ENCODE measurements around the gene NTF3. TPM values are rescaled to one million over a fixed set of nuclear protein-coding genes. Genes with fewer than 3 reads are reported as not detected.

The NTF3 gene
- total RNA-seq, 4 donors from 2014 or later: 0.69 to 9.8 (median 2.5) TPM

GRCh38 chr12:5507944-5508343 lies 76.0 kb downstream of the NTF3 start:
- Histone ChIP-seq H3K4me1 (peaks cover 0 to 19% (median 13%) of the 10 kb centered on the region in 3 donors), H3K9me3 (no peaks in the 10 kb centered on the region), H3K27ac (no peak overlapping the region), H3K27me3 (peaks cover 15% of the 10 kb centered on the region), H3K4me3 (no peak overlapping the region), H3K36me3 (no peaks in the 10 kb centered on the region)
- 94 to 100% methylated on average over 2 to 3 of the region's 5 CpGs for WGBS, 2 donors (ENCODE audit: low coverage in 1 of 2)
- TF ChIP-seq POLR2A (IDR thresholded peaks at IDR 0.05): no peak
- TF ChIP-seq, protein P1, sequence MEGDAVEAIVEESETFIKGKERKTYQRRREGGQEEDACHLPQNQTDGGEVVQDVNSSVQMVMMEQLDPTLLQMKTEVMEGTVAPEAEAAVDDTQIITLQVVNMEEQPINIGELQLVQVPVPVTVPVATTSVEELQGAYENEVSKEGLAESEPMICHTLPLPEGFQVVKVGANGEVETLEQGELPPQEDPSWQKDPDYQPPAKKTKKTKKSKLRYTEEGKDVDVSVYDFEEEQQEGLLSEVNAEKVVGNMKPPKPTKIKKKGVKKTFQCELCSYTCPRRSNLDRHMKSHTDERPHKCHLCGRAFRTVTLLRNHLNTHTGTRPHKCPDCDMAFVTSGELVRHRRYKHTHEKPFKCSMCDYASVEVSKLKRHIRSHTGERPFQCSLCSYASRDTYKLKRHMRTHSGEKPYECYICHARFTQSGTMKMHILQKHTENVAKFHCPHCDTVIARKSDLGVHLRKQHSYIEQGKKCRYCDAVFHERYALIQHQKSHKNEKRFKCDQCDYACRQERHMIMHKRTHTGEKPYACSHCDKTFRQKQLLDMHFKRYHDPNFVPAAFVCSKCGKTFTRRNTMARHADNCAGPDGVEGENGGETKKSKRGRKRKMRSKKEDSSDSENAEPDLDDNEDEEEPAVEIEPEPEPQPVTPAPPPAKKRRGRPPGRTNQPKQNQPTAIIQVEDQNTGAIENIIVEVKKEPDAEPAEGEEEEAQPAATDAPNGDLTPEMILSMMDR (IDR thresholded peaks at IDR 0.05): no peak
- TF ChIP-seq EP300 (IDR thresholded peaks at IDR 0.05): no peak
- no peak for TF ChIP-seq POLR2AphosphoS5 (IDR thresholded peaks at IDR 0.05)
- ATAC-seq: no peak

DNA sequence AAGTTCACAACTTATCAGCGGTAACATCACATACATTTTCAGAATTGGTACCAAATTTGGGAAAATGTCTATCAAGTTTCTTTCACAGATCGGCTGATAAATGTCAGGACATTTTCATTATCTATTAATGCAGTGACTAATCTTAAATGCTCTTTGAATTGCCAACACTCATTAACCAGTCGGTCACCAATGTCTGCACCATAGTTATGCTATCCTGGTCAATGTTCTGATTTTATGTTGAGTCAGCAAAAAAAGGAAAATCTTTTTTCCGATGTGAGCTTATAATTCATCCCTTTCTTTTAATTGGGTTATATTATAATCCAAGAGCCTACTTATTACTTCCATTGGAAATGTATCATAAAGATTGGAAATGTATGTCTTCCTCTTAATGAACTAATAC lies 77.2 kb downstream of the NTF3 start:
- peaks cover 0 to 23% (median 13%) of the 10 kb centered on the region in 3 donors for H3K4me1 ChIP-seq
- H3K36me3 ChIP-seq: no peaks in the 10 kb centered on the region
- peaks cover 15% of the 10 kb centered on the region for H3K27me3 ChIP-seq
- no peaks in the 10 kb centered on the region for H3K9me3 ChIP-seq
- no peak overlapping the region for H3K4me3 ChIP-seq
- WGBS, 2 donors (ENCODE audit: low coverage in 1 of 2): 94 to 95% methylated on average over 4 of the region's 4 CpGs
- TF ChIP-seq, protein P1 (IDR thresholded peaks at IDR 0.05): no peak
- TF ChIP-seq POLR2A (IDR thresholded peaks at IDR 0.05): no peak
- TF ChIP-seq POLR2AphosphoS5 (IDR thresholded peaks at IDR 0.05): no peak
- TF ChIP-seq EP300 (IDR thresholded peaks at IDR 0.05): no peak
- ATAC-seq: no peak
- no peak overlapping the region for H3K27ac ChIP-seq

- ATAC-seq: no peak
- Histone ChIP-seq H3K4me1 (peaks cover 0 to 23% (median 13%) of the 10 kb centered on the region in 3 donors), H3K9me3 (no peaks in the 10 kb centered on the region), H3K36me3 (no peaks in the 10 kb centered on the region), H3K4me3 (no peak overlapping the region), H3K27ac (no peak overlapping the region), H3K27me3 (peaks cover 11% of the 10 kb centered on the region)
- WGBS, 2 donors (ENCODE audit: low coverage in 1 of 2): 90 to 98% methylated on average over 5 to 7 of the region's 7 CpGs
- TF ChIP-seq POLR2A (IDR thresholded peaks at IDR 0.05) (no peak), EP300 (IDR thresholded peaks at IDR 0.05) (no peak), POLR2AphosphoS5 (IDR thresholded peaks at IDR 0.05) (no peak)
- TF ChIP-seq, protein P1 (IDR thresholded peaks at IDR 0.05): no peak
Observed at GRCh38 chr12:5509557-5509956, 77.6 kb downstream of the NTF3 start.

GRCh38 chr12:5510251-5510805 lies 78.4 kb downstream of the NTF3 start:
- no peak overlapping the region for H3K27ac ChIP-seq
- no peaks in the 10 kb centered on the region for H3K9me3 ChIP-seq
- ATAC-seq: no peak
- H3K27me3 ChIP-seq: peaks cover 10% of the 10 kb centered on the region
- WGBS, 2 donors (ENCODE audit: low coverage in 1 of 2): 90 to 100% methylated on average over 2 to 9 of the region's 9 CpGs
- peaks cover 0 to 23% (median 13%) of the 10 kb centered on the region in 3 donors for H3K4me1 ChIP-seq
- no peak for TF ChIP-seq POLR2AphosphoS5 (IDR thresholded peaks at IDR 0.05)
- no peak for TF ChIP-seq POLR2A (IDR thresholded peaks at IDR 0.05)
- TF ChIP-seq, protein P1 (IDR thresholded peaks at IDR 0.05): no peak
- TF ChIP-seq EP300 (IDR thresholded peaks at IDR 0.05): no peak
- H3K4me3 ChIP-seq: no peak overlapping the region
- H3K36me3 ChIP-seq: no peaks in the 10 kb centered on the region

GRCh38 chr12:5511256-5511643 lies 79.3 kb downstream of the NTF3 start:
- WGBS, 2 donors (ENCODE audit: low coverage in 1 of 2): 49 to 54% methylated on average over 6 of the region's 6 CpGs
- ATAC-seq: no peak
- Histone ChIP-seq H3K27ac (no peak overlapping the region), H3K4me1 (peaks cover 0 to 23% (median 13%) of the 10 kb centered on the region in 3 donors), H3K27me3 (peaks cover 10% of the 10 kb centered on the region), H3K36me3 (no peaks in the 10 kb centered on the region), H3K4me3 (no peak overlapping the region), H3K9me3 (no peaks in the 10 kb centered on the region)
- TF ChIP-seq POLR2AphosphoS5 (IDR thresholded peaks at IDR 0.05) (no peak), POLR2A (IDR thresholded peaks at IDR 0.05) (no peak), EP300 (IDR thresholded peaks at IDR 0.05) (no peak)
- TF ChIP-seq, protein P1 (IDR thresholded peaks at IDR 0.05): no peak
